ENCODE results near the gene HLA-DQB2. TPM values are rescaled to one million over a fixed set of nuclear protein-coding genes. Genes with fewer than 3 reads are reported as not detected.

Gene HLA-DQB2
- total RNA-seq, 4 donors from 2014 or later = 60.4 to 97.2 (median 80.9) TPM

DNA sequence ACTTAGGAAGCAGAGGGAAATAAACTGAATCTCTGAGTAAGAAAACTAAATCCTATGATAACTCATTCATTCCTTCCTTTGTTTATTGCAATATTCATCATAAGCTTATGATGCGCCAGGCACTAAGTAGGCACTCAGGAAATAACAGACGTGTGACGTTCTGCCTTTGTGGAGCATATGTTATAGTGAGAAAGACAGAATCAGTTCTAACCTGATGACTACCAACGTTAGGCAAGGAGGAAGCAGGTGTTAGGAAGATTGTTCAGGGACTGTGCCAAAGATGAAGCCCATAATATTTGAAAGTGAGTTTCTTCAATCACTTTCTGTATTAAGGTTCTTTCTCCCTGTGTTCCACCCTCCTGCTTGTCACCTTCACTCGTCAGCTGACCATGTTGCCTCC, 18.6 kb downstream of the HLA-DQB2 start:
- WGBS = 44% methylated on average over 5 of the region's 5 CpGs
- no peaks in the 10 kb centered on the region for H3K4me1 ChIP-seq

DNA sequence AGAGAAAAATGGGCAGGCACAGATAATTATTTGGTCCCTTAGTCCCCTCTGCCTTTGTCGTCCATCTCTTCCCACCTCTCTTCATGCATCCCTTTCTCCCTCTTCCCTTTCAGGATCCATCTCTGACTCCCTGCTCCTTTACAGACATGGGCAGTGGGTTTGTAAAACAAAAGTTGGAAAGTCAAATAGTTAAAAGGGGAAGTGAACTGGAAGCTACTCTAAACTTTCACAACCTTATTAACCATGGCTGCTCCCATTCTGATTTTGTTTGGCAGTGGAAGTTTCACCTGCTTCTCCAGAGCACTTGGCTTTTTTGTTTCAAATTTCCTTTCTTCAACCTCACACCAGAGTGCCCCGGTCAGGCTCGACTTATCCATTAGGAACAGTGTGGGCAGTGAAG, 21.0 kb downstream of the HLA-DQB2 start:
- 87% methylated on average over 3 of the region's 3 CpGs for WGBS
- peaks cover 27% of the 10 kb centered on the region for H3K27me3 ChIP-seq
- TF ChIP-seq EP300 (IDR thresholded peaks at IDR 0.05) (no peak), POLR2AphosphoS5 (IDR thresholded peaks at IDR 0.05) (no peak), POLR2A (IDR thresholded peaks at IDR 0.05) (no peak)
- TF ChIP-seq, protein P1, sequence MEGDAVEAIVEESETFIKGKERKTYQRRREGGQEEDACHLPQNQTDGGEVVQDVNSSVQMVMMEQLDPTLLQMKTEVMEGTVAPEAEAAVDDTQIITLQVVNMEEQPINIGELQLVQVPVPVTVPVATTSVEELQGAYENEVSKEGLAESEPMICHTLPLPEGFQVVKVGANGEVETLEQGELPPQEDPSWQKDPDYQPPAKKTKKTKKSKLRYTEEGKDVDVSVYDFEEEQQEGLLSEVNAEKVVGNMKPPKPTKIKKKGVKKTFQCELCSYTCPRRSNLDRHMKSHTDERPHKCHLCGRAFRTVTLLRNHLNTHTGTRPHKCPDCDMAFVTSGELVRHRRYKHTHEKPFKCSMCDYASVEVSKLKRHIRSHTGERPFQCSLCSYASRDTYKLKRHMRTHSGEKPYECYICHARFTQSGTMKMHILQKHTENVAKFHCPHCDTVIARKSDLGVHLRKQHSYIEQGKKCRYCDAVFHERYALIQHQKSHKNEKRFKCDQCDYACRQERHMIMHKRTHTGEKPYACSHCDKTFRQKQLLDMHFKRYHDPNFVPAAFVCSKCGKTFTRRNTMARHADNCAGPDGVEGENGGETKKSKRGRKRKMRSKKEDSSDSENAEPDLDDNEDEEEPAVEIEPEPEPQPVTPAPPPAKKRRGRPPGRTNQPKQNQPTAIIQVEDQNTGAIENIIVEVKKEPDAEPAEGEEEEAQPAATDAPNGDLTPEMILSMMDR (IDR thresholded peaks at IDR 0.05) = no peak

More for the DNA sequence above, 18.6 kb downstream of the HLA-DQB2 start:
- H3K9me3 ChIP-seq = no peaks in the 10 kb centered on the region
- no peak overlapping the region for H3K4me3 ChIP-seq
- H3K36me3 ChIP-seq = no peaks in the 10 kb centered on the region
- H3K27ac ChIP-seq = no peak overlapping the region
- no peak for DNase-seq (ENCODE audit: low spot score in 2 of 2)
- TF ChIP-seq EP300 (IDR thresholded peaks at IDR 0.05) = no peak
- TF ChIP-seq POLR2A (IDR thresholded peaks at IDR 0.05) = no peak
- TF ChIP-seq, protein P1 (IDR thresholded peaks at IDR 0.05) = no peak
- no peak for TF ChIP-seq POLR2AphosphoS5 (IDR thresholded peaks at IDR 0.05)
- peaks cover 31% of the 10 kb centered on the region for H3K27me3 ChIP-seq

DNA sequence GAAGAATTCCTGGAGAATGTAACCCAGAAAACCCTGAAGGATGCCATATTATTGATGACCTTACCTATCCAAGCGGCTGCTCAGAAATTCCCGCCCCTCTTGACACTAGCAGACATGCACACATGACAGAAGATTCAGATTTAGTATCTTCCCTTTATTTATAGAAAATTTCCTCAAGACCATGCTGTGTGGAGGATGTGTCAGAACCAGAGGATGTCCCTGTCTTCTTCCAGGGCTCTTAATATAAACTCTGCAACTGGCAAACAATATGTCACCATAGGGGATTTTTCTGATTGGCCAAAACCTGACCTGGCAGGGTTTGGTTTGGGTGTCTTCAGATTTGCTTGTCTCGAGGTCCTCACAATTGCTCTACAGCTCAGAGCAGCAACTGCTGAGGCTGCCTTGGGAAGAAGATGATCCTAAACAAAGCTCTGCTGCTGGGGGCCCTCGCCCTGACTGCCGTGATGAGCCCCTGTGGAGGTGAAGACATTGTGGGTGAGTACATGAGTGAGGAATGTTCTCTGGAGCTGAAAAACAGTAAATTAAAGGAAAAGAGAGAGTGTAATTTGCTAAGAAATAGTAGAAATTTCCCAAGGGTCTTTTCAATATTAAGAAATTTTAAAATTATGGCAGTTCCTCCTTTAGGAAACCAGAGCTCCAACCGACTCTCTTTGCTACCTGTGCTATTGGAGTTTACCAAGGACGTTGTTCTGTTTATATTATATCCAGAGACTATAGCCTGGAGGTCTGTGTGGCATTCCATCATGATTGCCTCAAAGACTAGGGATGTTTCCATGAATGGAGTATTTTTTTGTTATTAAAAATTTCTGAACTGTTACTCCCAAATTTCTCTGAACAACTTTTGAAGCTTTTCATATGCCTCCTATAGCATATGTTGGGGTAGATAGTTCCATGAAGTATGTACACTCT, 22.0 kb downstream of the HLA-DQB2 start, which contains the start of gene HLA-DQA2:
Gene HLA-DQA2 (plus strand): TSS at position 361 of the 930 bp plus-strand sequence. CDS start 53 bp downstream, at position 414.
- Histone ChIP-seq H3K36me3 (no peaks in the 10 kb centered on the region), H3K4me1 (no peaks in the 10 kb centered on the region), H3K4me3 (no peak within 1 kb of the TSS), H3K27me3 (peaks cover 27% of the 10 kb centered on the region), H3K9me3 (no peaks in the 10 kb centered on the region), H3K27ac (no peak within 1 kb of the TSS)
- DNase-seq (ENCODE audit: low spot score in 2 of 2) = no peak
- 67% methylated on average over 7 of the region's 7 CpGs for WGBS
- TF ChIP-seq POLR2AphosphoS5 (IDR thresholded peaks at IDR 0.05) (no peak), EP300 (IDR thresholded peaks at IDR 0.05) (no peak), POLR2A (IDR thresholded peaks at IDR 0.05) (no peak)
- TF ChIP-seq, protein P1 (IDR thresholded peaks at IDR 0.05) = no peak

More for the DNA sequence above, 21.0 kb downstream of the HLA-DQB2 start:
- Histone ChIP-seq H3K4me1 (no peaks in the 10 kb centered on the region), H3K27ac (no peak overlapping the region), H3K36me3 (no peaks in the 10 kb centered on the region), H3K4me3 (no peak overlapping the region), H3K9me3 (no peaks in the 10 kb centered on the region)
- no peak for DNase-seq (ENCODE audit: low spot score in 2 of 2)

DNA sequence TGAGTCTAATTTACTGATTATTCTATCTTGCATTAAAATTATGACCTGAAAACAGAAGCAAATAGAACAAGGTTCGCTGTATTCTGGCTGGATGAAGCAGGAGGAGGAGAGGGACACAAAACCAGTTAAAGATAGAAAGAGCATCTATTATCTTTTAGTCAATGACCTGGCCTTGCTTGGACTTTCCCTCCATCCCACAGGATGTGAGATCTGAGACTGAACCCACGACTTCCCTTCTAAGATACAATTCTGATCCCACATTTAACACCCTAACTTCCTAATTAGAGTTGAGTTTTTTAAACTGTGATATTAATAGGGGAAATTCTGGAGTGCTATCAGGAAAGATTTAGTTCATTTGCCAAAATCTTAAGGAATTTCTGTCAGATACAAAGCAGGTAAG, 25.2 kb downstream of the HLA-DQB2 start:
- WGBS = 52% methylated on average over 2 of the region's 2 CpGs
- H3K27me3 ChIP-seq = peaks cover 30% of the 10 kb centered on the region
- DNase-seq (ENCODE audit: low spot score in 2 of 2) = no peak
- H3K36me3 ChIP-seq = no peaks in the 10 kb centered on the region
- no peak overlapping the region for H3K4me3 ChIP-seq
- no peak overlapping the region for H3K27ac ChIP-seq
- no peaks in the 10 kb centered on the region for H3K9me3 ChIP-seq
- TF ChIP-seq POLR2A (IDR thresholded peaks at IDR 0.05) = no peak
- TF ChIP-seq, protein P1 (IDR thresholded peaks at IDR 0.05) = no peak
- no peak for TF ChIP-seq EP300 (IDR thresholded peaks at IDR 0.05)
- TF ChIP-seq POLR2AphosphoS5 (IDR thresholded peaks at IDR 0.05) = no peak
- H3K4me1 ChIP-seq = no peaks in the 10 kb centered on the region

DNA sequence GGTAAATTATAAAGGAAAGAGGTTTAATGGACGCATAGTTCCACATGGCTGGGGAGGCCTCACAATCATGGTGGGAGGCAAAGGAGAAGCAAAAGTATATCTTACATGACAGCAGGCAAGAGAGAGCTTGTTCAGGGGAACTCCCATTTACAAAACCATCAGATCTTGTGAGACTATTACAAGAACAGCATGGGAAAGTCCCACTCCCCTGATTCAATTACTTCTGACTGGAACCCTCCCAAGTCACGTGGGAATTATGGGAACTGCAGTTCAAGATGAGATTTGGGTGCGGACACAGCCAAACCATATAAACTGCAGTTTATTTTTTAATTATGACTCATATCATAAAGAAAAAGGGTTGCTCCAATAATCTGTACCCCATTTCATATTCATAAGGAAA, 44.5 kb downstream of the HLA-DQB2 start:
- Histone ChIP-seq H3K36me3 (no peaks in the 10 kb centered on the region), H3K9me3 (no peaks in the 10 kb centered on the region), H3K27me3 (no peaks in the 10 kb centered on the region), H3K4me3 (no peak overlapping the region), H3K27ac (no peak overlapping the region), H3K4me1 (no peaks in the 10 kb centered on the region)
- 40% methylated on average over 3 of the region's 3 CpGs for WGBS
- TF ChIP-seq, protein P1 (IDR thresholded peaks at IDR 0.05) = no peak
- TF ChIP-seq EP300 (IDR thresholded peaks at IDR 0.05) = no peak
- TF ChIP-seq POLR2A (IDR thresholded peaks at IDR 0.05) = no peak
- no peak for TF ChIP-seq POLR2AphosphoS5 (IDR thresholded peaks at IDR 0.05)
- DNase-seq (ENCODE audit: low spot score in 2 of 2) = no peak
